Stomach smooth muscle (tissue), 2 donors: ENCODE data around the gene NAALADL2.

Experiments used
- H3K27ac ChIP-seq: one replicate; pipeline ENCODE4 v1.7.0; 2013; ENCODE audit warnings: mild to moderate bottlenecking, low read length, inconsistent platforms
- H3K27me3 ChIP-seq, 2 donors: one replicate each; pipeline ENCODE4 v1.7.0; 2013; ENCODE audit warnings: low read length in 2 of 2; ENCODE audit not compliant: insufficient read depth in 2 of 2, control insufficient read depth in 1 of 2
- H3K36me3 ChIP-seq, 2 donors: one replicate each; pipeline ENCODE4 v1.7.0; 2013; ENCODE audit warnings: low read length in 2 of 2; ENCODE audit not compliant: control insufficient read depth in 2 of 2, insufficient read depth in 2 of 2
- H3K4me1 ChIP-seq: one replicate; pipeline ENCODE4 v1.7.0; 2013; ENCODE audit warnings: low read length; ENCODE audit not compliant: control insufficient read depth, insufficient read depth
- H3K4me3 ChIP-seq, 2 donors: one replicate each; pipeline ENCODE4 v1.7.0; 2013; ENCODE audit warnings: low read length in 2 of 2
- H3K9ac ChIP-seq, 2 donors: one replicate each; pipeline ENCODE4 v1.7.0; 2013; ENCODE audit warnings: low read length in 2 of 2, mild to moderate bottlenecking in 1 of 2
- H3K9me3 ChIP-seq, 2 donors: one replicate each; pipeline ENCODE4 v1.7.0; 2013; ENCODE audit warnings: low read length in 2 of 2; ENCODE audit not compliant: control insufficient read depth in 2 of 2
- donor health status: healthy.
- donor health status: Pancreatic carcinoma.

The NAALADL2 gene

DNA sequence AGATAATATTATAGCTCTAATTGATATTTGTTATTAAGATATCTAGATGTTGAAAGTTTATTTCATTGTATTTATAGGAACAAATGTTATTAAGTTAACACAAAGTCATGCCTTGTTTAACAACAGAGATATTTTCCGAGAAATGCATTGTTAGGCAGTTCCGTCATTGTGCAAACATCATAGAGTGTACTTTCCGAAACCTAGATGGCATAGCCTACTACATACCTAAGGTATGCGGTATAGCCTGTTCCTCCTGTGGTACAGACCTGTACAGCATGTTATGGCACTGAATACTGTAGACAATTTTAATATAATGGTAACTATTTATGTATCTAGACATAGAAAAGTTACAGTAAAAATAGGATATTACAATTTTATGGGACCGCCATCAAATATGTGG is 114.3 kb downstream of the NAALADL2 start:
- H3K4me3 ChIP-seq: no peak overlapping the region
- H3K36me3 ChIP-seq: no peaks in the 10 kb centered on the region
- H3K27ac ChIP-seq: no peak overlapping the region
- H3K27me3 ChIP-seq: no peaks in the 10 kb centered on the region
- H3K4me1 ChIP-seq: no peaks in the 10 kb centered on the region
- H3K9ac ChIP-seq: no peak overlapping the region
- peaks cover 0 to 4% of the 10 kb centered on the region in 2 donors for H3K9me3 ChIP-seq

DNA sequence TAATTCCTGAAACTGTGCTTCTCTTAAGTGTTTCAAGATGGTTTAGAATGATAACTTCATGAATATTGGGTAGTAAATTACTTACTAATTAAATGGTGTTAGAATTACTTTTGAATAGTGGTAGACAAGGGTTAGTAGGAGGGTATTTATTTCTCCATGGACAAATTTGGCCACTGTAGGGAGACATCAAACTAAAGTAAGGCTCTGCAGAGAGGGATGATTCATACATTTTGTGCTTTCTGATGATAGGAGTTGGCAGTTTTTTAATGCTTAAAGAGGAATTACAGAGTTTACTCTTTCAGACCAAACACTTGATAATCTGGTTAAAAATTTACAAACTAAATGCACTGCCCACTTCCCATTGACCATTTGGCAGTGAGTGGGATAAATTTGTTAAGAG is 127.6 kb downstream of the NAALADL2 start:
- Histone ChIP-seq H3K9me3 (no peaks in the 10 kb centered on the region), H3K4me3 (no peak overlapping the region), H3K9ac (no peak overlapping the region), H3K27me3 (no peaks in the 10 kb centered on the region), H3K4me1 (no peaks in the 10 kb centered on the region), H3K36me3 (no peaks in the 10 kb centered on the region), H3K27ac (no peak overlapping the region)

DNA sequence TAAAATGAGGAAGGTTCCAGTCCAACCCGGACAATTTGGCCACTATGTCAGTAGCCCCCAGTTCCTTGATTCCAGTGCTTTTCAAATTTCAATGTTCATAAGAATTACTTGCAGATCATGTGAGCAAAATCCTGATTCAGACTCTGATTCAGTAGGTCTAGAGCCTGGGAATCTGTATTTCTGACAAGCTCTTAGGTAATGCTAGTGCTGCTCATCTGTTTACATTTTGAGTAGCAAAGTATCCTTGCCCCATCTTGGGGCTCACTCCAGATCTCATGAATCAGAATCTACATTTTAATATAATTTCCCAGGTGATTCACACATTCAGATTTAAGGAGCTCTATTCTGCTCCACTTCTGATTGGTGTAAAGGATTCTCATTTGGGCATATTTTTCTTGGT is 142.0 kb downstream of the NAALADL2 start:
- Histone ChIP-seq H3K4me1 (no peaks in the 10 kb centered on the region), H3K4me3 (no peak overlapping the region), H3K36me3 (no peaks in the 10 kb centered on the region)

DNA sequence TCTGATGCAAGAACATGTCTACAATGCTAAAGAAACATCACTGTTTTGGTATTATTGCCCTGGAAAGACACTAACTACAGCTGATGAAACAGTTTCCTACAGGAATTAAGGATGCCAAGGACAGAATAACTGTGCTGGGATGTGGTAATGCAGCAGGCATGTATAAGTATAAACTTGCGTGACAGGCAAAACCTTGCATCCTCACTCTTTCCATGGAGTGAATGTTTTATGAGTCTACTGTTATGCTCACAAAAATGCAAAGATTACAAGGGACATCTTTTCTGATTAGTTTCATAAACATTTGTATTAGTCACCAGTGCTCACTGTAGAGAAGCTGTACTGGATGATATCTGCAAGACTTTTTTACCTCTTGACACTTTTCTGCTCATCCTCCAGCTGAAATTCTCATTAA is 143.6 kb downstream of the NAALADL2 start:
- Histone ChIP-seq H3K4me3 (no peak overlapping the region), H3K27me3 (no peaks in the 10 kb centered on the region), H3K9ac (no peak overlapping the region), H3K27ac (no peak overlapping the region), H3K9me3 (no peaks in the 10 kb centered on the region), H3K36me3 (no peaks in the 10 kb centered on the region), H3K4me1 (no peaks in the 10 kb centered on the region)

More for the DNA sequence above, 142.0 kb downstream of the NAALADL2 start:
- no peaks in the 10 kb centered on the region for H3K9me3 ChIP-seq
- H3K9ac ChIP-seq: no peak overlapping the region
- no peak overlapping the region for H3K27ac ChIP-seq
- H3K27me3 ChIP-seq: no peaks in the 10 kb centered on the region

DNA sequence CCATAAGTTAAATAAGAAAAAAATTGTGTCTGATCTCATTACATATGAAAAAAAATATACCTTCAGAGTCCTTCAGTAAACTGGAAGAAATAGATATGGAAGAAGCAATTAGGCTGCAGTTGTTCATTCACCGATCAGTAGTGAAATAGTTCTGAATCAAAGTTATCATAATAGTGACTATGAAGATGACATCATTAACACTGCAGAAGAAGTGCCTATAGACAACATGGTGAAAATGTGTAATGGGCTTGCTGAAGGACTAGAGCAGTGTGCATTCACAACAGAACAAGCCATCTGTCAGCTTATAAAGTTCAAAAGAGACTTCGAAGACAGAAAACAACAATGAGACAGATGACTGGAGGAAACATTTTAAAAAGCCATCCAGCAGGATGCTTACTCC is 144.5 kb downstream of the NAALADL2 start:
- no peak overlapping the region for H3K9ac ChIP-seq
- no peaks in the 10 kb centered on the region for H3K9me3 ChIP-seq
- no peaks in the 10 kb centered on the region for H3K36me3 ChIP-seq
- H3K4me3 ChIP-seq: no peak overlapping the region
- H3K27ac ChIP-seq: no peak overlapping the region
- H3K27me3 ChIP-seq: no peaks in the 10 kb centered on the region
- H3K4me1 ChIP-seq: no peaks in the 10 kb centered on the region

DNA sequence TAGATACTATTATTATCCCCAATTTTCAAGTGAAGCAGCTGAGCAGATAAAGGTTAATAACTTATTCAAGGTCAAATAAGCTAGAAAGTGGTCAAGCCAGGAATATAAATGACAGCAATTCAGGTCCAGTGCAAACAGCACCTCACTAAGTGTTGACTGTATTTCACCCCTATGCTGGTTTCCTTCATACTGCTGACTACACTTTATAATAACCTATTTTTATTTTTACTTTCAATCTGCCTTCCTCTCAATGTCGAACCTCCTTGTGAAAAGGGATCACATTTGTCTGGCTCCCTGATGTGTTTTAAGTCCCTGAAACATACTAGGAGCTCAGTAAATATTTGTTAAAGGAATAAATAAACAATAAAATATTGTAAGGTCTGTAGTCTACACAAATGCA is 146.1 kb downstream of the NAALADL2 start:
- no peaks in the 10 kb centered on the region for H3K9me3 ChIP-seq
- H3K27ac ChIP-seq: no peak overlapping the region
- H3K4me1 ChIP-seq: no peaks in the 10 kb centered on the region
- no peaks in the 10 kb centered on the region for H3K27me3 ChIP-seq
- H3K36me3 ChIP-seq: no peaks in the 10 kb centered on the region
- no peak overlapping the region for H3K4me3 ChIP-seq
- no peak overlapping the region for H3K9ac ChIP-seq

DNA sequence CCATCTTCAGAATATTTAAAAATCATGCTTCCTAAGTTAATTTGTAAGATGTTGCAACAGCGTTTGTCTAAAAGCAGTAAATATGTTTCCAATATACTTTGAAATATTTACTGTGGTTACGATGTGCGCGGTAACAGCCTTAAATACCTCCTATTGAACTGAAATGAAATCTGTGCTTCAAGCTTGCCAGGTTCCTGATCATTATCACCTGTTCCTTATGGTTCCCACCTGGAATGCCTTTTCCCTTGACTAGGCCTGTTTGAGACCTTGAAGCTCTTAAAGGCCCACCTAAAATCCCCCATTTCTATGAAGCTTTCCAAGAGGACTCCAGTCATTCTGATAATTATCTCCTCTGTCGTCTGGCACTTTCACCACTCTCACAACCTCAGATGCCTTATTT is 146.7 kb downstream of the NAALADL2 start:
- Histone ChIP-seq H3K27ac (no peak overlapping the region), H3K4me1 (no peaks in the 10 kb centered on the region), H3K36me3 (no peaks in the 10 kb centered on the region), H3K27me3 (no peaks in the 10 kb centered on the region), H3K9ac (no peak overlapping the region), H3K9me3 (no peaks in the 10 kb centered on the region), H3K4me3 (no peak overlapping the region)

DNA sequence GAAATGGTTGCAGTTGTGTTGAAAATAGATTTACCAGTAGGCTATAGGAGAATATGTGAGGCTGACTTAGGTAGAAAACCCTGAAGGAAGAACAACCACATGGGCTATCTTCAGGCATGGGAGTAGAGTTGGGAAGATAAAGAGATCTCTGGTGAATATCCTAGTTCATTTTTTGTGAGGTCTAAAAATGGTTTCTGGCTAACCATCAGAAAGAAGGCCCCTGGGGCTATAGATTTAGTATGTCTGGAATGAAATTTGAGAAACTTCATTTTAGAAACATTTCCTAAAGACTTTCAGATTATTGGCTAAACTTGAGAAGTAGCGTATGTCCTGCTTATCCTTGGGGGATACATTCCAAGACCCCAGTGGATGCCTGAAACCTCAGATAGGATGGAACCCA is 148.2 kb downstream of the NAALADL2 start:
- Histone ChIP-seq H3K4me3 (no peak overlapping the region), H3K27me3 (no peaks in the 10 kb centered on the region), H3K36me3 (no peaks in the 10 kb centered on the region), H3K4me1 (no peaks in the 10 kb centered on the region), H3K27ac (no peak overlapping the region), H3K9ac (no peak overlapping the region), H3K9me3 (no peaks in the 10 kb centered on the region)

DNA sequence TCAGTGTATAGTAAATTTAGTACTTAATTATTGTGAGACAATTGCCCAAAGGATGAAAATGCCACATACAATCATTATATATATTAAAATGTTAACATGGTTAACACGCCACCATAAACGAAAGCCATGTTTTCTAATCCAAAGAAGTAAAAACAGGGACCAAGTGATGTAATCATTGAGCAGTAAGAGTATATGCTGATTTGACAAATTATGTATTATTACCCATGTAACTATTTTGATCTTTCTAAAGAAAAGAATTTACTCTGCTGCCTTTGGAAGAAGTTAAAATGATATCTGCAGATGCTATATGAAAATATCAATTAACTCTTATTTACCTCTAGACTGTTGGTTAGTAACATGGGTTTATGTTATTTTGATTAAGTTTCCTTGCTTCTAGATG is 150.2 kb downstream of the NAALADL2 start:
- Histone ChIP-seq H3K36me3 (no peaks in the 10 kb centered on the region), H3K9ac (no peak overlapping the region), H3K4me3 (no peak overlapping the region), H3K4me1 (no peaks in the 10 kb centered on the region), H3K27me3 (no peaks in the 10 kb centered on the region), H3K9me3 (no peaks in the 10 kb centered on the region), H3K27ac (no peak overlapping the region)

DNA sequence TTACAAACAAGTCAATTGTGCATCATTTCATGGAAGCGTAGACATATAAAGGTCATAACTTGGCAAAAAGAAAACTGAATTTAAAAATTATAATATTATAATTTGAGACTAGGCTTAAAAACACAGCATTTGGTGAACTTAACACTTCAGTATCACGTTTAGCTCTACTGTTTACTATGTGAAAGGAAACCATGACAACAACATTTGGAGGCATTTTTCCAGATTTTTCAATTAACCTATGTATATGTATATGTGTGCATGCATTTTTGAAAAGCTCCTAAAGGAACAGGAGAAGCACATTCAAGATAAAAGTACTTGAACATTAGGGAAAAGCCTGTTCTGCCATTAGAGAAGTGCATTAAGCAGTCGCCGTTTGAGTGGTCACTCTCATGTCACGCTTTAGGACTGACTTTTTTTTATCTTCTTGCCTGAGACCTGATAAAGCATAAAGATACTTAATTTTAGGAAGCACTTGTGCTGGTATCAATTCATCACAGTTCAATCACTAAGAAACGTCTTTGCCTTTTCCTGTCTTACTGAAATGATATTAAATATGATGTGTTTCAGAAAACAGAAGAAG is 156.0 kb downstream of the NAALADL2 start:
- Histone ChIP-seq H3K27me3 (no peaks in the 10 kb centered on the region), H3K4me1 (no peaks in the 10 kb centered on the region)

DNA sequence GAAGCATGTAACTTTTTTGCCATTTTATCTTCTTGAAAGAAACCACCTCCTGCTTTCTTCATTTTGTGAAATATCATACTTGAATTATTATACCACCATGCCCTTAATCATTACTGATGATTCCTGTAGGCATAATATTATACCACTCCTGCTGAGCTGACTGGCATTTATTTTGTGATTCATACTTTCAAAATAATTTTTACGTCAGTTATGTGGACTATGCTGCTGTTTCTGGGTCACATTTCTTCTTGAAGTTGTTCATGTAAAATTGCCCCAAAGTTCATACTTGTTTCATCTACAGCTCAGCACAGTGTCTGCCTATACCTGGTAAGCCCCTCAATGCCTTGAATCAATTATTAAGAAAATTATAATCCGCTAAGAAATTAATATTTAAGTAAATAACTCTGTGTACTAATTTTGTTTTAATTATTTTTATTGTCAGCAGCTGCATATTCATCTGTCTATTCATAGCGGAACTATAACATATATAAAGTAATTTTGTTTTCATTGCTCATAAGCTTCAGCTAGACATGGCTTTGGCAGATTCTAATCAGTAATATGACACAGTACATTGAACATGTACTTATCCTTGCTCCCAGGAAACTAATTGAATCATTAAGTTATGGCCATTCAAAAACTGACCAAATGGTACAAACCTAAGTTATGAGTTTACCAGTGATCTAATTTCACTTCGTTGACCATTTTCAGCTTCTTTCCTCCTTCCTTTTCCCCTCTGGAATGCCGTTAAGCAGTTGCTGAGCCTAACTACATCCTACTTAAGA is 160.0 kb downstream of the NAALADL2 start:
- H3K36me3 ChIP-seq: no peaks in the 10 kb centered on the region

More for the DNA sequence above, 156.0 kb downstream of the NAALADL2 start:
- Histone ChIP-seq H3K9me3 (no peaks in the 10 kb centered on the region), H3K9ac (no peak overlapping the region), H3K4me3 (no peak overlapping the region), H3K36me3 (no peaks in the 10 kb centered on the region), H3K27ac (no peak overlapping the region)

More for the DNA sequence above, 160.0 kb downstream of the NAALADL2 start:
- Histone ChIP-seq H3K9me3 (no peaks in the 10 kb centered on the region), H3K4me3 (no peak overlapping the region), H3K4me1 (no peaks in the 10 kb centered on the region), H3K9ac (no peak overlapping the region), H3K27ac (no peak overlapping the region), H3K27me3 (no peaks in the 10 kb centered on the region)
